Endometrial microvascular endothelial cells (primary cell): Measurements from ENCODE around the gene SELENOS. TPM values are rescaled to one million over a fixed set of nuclear protein-coding genes. Genes with fewer than 3 reads are reported as not detected.

Experiments
- in situ Hi-C: cut with HindIII; loops from 2 replicates; pipeline ENCODE4 v1.10.0; 2017; ENCODE audit warnings: low sequenced_read_pairs, low pct_unique_long_range_greater_than_20kb; ENCODE audit errors: inconsistent ontology term
- total RNA-seq: library from RNA; depleted of rRNA; stranded (reverse); fragments of >200 nt; gene quantifications from one replicate; pipeline ENCODE4 v1.2.3, GENCODE V29; 2015; ENCODE audit errors: inconsistent ontology term

Gene SELENOS
- total RNA-seq, 1 donor from 2014 or later = 44.6 TPM

- in situ Hi-C loops = no loop called here
Measured at GRCh38 chr15:101256757-101257156, 20.5 kb downstream of the SELENOS start.

- in situ Hi-C loops = no loop called here
Measured at GRCh38 chr15:101255615-101256241, 21.6 kb downstream of the SELENOS start.

DNA sequence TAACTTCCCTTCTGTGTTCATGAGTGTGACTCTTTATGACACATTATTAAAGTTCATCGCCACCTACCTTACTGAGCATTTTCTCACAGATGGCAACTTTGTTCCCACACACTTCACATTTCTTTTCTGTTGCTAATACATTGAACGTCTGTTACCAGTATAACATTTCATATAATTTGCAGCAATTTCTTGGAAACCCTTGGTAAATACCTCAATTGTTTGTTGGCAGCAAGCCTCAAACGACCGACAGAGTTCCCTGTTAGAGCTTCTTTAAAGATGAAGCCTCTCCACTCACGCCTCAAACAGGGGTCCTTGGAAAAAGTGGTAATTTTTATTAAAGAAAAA lies 22.3 kb downstream of the SELENOS start:
- in situ Hi-C loops = no loop called here

DNA sequence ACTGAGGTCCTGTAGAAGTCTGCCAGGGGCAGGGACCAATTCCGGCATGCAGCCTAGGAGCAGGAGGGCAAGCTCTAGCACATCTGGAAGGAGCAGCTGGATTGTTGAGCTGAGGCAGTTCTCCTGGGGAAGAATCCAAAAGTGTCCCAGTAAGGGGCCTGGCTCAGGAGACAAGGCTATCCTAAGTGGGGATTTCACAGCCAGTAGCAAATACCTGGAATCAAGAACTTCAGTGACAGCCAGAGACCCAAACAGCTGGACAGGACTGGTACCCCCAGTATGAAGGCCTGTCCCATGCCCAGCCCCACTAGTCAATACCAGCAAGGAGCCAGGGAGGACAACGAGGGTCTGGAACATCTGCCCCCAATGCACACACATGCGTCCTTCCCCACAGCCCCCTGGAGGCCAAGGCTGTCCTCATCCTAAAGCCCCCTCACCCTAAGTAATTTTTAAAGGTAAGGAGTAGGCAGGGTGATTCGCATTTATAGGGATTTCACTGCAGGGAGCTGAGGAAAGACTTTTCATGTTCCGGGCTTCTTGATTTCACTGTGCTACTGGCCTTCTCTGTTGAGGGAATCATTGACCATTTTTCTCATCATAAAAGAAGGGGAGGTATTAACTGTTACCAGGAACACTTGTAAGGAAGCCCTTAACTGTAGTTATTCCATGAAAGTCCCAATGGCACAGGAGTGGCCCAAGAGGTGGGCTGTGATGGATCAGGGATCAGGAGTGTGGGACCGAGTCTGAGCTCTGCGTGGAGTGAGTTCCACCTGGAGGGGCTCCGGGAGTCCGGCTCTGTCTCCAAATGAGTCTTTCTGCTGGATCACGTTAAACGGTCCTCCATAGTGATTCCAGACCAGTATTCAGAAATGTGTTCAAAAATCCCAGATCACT lies 22.9 kb downstream of the SELENOS start:
- in situ Hi-C loops = no loop called here

DNA sequence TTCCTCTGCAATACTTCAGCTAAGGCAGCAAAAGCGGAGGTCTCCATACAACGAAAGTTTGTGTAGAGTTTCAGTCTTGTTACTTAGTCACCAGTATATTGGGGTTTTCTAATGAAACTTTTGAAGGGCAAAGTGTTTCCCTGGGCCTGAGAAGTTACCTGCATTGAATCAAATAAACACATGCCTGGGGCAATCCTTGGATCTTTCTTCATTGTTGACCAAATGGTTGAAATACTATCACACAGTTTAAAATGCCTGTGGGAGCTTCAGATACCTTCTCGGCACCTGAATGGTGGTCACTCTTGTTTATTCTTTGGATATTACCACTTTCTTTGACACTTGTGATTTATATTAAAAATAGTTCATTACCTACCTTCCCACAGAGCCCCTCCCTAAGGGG lies 24.4 kb downstream of the SELENOS start:
- in situ Hi-C loops = no loop called here

DNA sequence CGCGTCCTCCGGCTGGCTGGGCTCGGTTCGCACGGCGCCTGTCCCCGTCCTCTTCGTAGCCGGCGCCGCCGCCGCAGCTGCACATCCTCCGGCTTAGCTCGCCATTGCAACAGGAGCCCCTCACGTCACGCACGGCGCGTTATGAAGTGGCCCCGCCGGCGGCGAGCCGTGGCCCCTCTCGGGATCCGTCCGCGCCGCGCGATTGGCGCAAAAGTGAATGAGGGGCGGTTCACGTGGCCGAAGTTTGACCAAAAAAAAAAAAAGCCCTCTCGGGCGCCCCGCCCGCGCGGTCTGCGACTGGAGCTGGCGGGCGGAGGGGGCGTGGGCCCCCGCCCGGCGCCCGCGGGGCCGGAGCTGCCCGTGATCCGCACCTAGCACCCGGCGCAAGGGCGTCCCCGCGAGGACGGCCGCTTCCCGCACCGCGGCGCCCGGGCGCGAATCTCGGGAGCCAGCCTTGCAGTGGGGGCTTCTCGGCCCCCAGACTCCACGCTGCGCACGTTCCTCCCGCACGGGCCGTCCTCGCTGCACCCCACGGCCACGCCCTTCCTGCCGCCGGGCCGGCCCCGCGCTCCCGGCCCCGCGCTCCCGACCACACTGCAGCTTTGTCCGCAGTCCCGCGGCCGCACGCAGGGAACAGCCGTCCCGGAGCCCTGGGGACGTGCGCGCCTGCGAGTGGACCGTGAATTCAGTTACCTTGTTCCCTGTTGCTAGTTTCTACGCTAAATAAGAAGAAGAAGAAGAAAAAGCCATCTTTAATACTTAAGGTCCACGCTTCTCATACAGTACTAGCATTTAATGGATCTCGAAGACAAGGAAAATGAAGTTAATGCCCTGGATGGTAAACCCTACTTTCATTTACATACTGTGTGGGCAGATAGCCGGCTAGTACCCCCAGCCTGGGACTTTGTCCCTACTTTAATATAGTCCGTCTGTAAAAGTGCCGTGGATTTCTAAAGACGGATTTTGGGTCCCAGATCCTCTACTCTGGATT lies 25.2 kb downstream of the SELENOS start, which contains the start of gene CHSY1:
CHSY1 (minus strand) TSS at position 219 of the 991 bp plus-strand sequence. CDS start 592 bp downstream, outside the sequence.
- in situ Hi-C loops = no loop called here

DNA sequence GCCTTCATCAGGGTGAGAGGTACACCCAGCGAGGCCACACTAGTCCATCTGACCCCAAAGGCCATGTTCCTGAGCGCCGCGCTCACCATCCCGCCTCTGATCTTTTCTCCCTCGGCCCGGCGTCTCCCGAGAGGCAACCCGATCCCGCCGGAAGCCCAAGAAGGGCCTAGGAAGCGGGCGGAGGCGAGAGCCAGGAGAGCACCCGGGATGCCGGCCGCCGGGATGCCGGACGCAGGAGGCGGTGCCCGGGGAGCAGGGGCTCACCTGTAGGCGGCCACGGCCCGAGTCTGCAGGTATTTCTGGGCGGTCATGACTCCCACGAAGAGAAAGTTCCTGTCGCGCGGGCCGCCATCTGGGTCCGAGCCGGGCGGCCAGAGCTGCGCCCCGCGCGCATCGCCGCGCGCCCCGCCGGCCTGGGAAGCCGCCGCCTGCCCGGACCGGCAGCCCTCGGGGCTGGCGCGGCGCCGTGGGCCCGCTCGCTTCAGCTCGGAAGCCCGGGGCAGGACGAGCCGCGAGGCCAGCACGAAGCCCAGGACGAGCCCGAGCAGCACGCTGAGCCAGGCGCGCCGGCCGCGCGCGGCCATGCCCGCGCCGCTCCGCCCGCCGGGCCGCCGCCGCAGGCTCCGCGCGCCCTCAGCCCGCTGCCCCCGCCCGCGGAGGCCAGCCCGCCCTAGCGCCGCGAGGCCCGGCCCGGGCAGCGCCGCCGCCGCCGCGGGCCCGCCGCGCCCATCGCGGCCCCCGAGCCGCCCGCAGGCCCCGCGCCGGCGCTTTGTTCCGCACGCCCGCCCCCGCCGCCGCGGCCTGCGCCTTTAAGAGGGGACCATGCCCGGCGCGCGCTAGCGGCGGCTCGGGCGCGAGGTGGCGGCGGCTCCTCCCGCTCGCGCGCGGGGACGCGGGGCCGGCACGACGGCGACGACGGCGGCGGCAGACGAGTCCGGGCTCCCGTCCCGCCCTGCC lies 26.1 kb downstream of the SELENOS start:
- in situ Hi-C loops = no loop called here

DNA sequence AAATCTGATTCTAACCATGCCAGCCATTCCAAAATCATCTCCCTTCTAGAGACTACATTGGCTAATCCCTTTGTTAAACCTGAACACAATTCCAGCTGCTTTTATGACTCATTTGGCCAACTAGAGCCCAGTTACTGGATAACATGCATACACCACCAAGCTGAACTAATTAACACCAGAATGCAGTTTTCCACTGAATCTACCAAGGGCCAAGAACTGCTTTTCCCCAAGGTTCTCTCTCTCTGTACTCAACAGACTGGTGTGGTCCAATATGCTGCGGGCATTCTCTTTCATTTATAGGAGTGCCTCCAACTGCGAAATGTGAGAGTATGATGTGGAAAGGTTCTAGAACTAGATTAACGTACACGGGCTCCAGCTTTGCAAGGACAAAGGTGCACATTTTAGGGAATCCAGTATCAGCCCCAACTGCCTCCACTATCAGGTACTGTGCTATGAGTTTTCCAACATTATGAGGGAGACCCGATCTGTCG lies 26.9 kb downstream of the SELENOS start:
- in situ Hi-C loops = no loop called here

GRCh38 chr15:101248274-101248673 lies 29.0 kb downstream of the SELENOS start:
- in situ Hi-C loops = no loop called here

- in situ Hi-C loops = no loop called here
Measured at GRCh38 chr15:101246824-101247745, 30.2 kb downstream of the SELENOS start.

GRCh38 chr15:101246391-101246790 lies 30.9 kb downstream of the SELENOS start:
- in situ Hi-C loops = no loop called here

DNA sequence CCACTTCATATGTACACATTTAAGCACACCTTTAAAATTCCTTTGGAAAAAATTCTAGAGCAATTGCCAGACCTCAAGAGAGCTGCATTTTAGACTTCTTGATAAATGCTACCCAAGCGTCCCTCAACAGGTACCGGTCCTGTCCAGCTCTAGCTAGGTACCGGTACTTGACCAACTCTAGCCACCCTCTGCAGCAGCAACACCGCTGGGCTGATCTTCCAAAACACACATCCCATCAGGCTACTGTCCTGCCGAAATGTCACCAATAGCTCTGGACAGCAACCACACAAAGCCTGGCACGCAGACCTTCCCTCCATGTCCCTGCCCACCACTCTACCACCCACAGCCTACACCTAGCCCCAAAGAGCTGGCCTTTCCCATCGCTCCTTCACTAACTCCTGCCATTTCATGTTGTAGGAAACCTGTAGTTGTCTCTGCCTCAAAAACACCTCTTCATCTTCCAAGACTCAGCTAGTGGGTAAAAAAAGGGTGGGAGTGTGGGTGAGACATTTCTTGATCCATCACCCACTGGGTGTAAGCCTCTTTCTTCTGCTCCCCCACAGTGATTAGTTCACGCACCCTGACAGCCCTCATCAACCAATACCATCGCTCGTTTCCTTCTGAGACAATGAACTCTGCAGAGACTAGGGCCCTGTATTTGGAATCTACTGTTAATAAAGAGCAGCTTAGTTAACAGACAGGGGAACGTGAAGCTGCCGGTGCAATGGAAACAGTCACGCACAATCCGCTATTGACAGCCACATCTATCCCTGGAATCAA lies 32.2 kb downstream of the SELENOS start:
- in situ Hi-C loops = loop anchor here (5.0 kb wide), 1 partner anchor 38 kb away; no protein-coding TSS in a partner anchor

- in situ Hi-C loops = loop anchor here (5.0 kb wide), 1 partner anchor 37 kb away; no protein-coding TSS in a partner anchor
Measured at GRCh38 chr15:101244036-101244781, 33.1 kb downstream of the SELENOS start.

DNA sequence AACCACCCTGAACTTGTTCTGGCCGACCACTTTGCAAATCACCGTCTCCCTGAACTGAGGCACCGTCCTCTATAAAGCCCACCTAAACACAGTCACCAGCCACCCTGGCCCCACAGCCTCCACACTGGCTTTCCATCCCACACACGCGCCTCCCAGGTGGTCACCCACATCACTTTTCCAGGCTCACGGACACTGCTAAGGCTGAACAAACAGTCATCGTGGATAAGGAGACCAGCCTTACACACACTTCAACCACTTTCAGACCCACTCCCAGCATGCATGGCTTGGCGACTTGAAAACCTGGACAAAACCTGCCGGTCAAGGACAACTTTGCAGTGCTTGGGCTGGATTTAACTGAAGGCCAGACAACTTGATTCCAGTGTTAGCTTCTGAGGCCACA lies 33.9 kb downstream of the SELENOS start:
- in situ Hi-C loops = loop anchor here (5.0 kb wide), 1 partner anchor 36 kb away; no protein-coding TSS in a partner anchor

- in situ Hi-C loops = loop anchor here (5.0 kb wide), 1 partner anchor 36 kb away; no protein-coding TSS in a partner anchor
Measured at GRCh38 chr15:101242999-101243336, 34.3 kb downstream of the SELENOS start.
